Stromal cell of bone marrow (primary cell): ENCODE measurements around the gene C16orf87.
"Not testable (repeated sequence)": the region's sequence is repeated elsewhere in the genome, so short reads cannot be mapped to it uniquely, and the experiment has no call there.

ENCODE experiments used
- DNase-seq: peaks from one replicate; pipeline ENCODE4 v3.0.0-alpha.2; 2012; ENCODE audit warnings: low read depth

Gene C16orf87

GRCh38 chr16:46830902-46831647, at the start of gene C16orf87:
Gene C16orf87, minus strand, starts transcription at chr16:46831180. Its CDS starts 31 bp downstream, at chr16:46831149.
- DNase-seq: peak; percentile 86

- no peak for DNase-seq
Observed at GRCh38 chr16:46875243-46875642, 44.3 kb upstream of the C16orf87 start.

GRCh38 chr16:46873201-46873600, 42.2 kb upstream of the C16orf87 start:
- no peak for DNase-seq

GRCh38 chr16:46871597-46871996, 40.6 kb upstream of the C16orf87 start:
- no peak for DNase-seq

- not testable (repeated sequence) for DNase-seq
Observed at GRCh38 chr16:46868891-46869290, 37.9 kb upstream of the C16orf87 start.

- DNase-seq: not testable (repeated sequence)
Observed at GRCh38 chr16:46867486-46867885, 36.5 kb upstream of the C16orf87 start.

- no peak for DNase-seq
Observed at GRCh38 chr16:46866286-46866685, 35.3 kb upstream of the C16orf87 start.

- DNase-seq: no peak
Observed at GRCh38 chr16:46862555-46863447, 31.8 kb upstream of the C16orf87 start.

- DNase-seq: peak; percentile 85
Observed at GRCh38 chr16:46859719-46860152, 28.8 kb upstream of the C16orf87 start.

- DNase-seq: no peak
Observed at GRCh38 chr16:46858151-46858550, 27.2 kb upstream of the C16orf87 start.

- DNase-seq: peak; percentile 36
Observed at GRCh38 chr16:46857368-46857945, 26.5 kb upstream of the C16orf87 start.

- DNase-seq: no peak
Observed at GRCh38 chr16:46855389-46855788, 24.4 kb upstream of the C16orf87 start.

GRCh38 chr16:46854846-46855245, 23.9 kb upstream of the C16orf87 start:
- DNase-seq: no peak

- no peak for DNase-seq
Observed at GRCh38 chr16:46853713-46854443, 22.9 kb upstream of the C16orf87 start.

GRCh38 chr16:46852130-46852529, 21.1 kb upstream of the C16orf87 start:
- no peak for DNase-seq

GRCh38 chr16:46850619-46851555, 19.9 kb upstream of the C16orf87 start:
- DNase-seq: no peak

GRCh38 chr16:46848768-46849764, 18.1 kb upstream of the C16orf87 start:
- DNase-seq: no peak

GRCh38 chr16:46845952-46846351, 15.0 kb upstream of the C16orf87 start:
- DNase-seq: no peak

- no peak for DNase-seq
Observed at GRCh38 chr16:46844771-46845170, 13.8 kb upstream of the C16orf87 start.
